ENCODE results near the gene TECR.
"Not testable (repeated sequence)": the region's sequence is repeated elsewhere in the genome, so short reads cannot be mapped to it uniquely, and the experiment has no call there.

Gene TECR

GRCh38 chr19:14589433-14589832 lies 60.0 kb downstream of the TECR start:
- peak; percentile 8 for DNase-seq (ENCODE audit: low read depth)

GRCh38 chr19:14595558-14595957 lies 66.2 kb downstream of the TECR start:
- DNase-seq (ENCODE audit: low read depth) = no peak

DNA sequence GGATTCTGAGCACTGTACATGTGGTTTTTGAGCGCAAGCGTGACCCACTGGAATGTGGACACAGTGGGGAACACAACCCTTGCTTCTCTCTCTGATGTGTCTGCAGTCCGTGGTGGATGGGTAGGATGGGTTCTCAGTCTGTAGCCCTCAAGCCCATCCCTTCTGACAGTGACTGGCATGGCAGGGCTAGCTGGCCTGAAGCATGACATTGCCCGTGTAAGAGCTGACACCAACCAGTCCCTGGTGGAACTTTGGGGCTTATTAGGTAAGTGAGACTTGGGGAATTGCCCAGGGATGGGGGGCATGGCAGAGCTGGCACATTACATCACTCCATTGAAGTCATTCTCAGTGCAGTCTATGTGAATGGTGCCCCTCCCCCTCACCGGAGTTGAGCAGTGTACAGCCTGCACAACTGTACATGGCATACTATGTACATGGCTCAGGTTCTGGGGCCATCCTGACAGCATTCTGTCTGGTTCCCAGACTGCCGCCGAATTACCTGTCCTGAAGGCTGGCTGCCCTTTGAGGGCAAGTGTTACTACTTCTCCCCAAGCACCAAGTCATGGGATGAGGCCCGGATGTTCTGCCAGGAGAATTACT lies 70.3 kb downstream of the TECR start:
- no peak for DNase-seq (ENCODE audit: low read depth)

- no peak for DNase-seq (ENCODE audit: low read depth)
Measured at GRCh38 chr19:14603990-14604387, 74.6 kb downstream of the TECR start.

GRCh38 chr19:14606627-14607026 lies 77.2 kb downstream of the TECR start:
- no peak for DNase-seq (ENCODE audit: low read depth)

DNA sequence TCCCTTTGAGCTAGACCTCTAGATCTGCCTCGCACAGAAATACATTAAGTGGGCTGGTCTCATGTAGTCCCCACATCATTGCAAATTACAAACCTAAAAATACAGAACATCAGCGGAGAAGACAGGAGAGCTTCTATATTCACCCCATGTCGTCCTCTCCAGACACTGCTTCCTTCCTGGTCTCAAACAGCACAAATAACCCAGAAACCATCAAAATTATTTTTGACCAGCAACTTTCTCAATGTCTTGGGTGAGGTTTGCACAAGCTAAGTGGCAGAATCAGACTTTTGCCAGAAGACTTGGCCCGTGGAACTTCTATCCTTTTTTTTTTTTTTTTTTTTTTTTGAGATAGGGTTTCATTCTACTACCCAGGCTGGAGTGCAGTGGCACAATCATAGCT lies 81.7 kb downstream of the TECR start:
- DNase-seq (ENCODE audit: low read depth) = no peak

GRCh38 chr19:14612242-14612641 lies 82.8 kb downstream of the TECR start:
- not testable (repeated sequence) for DNase-seq (ENCODE audit: low read depth)

- no peak for DNase-seq (ENCODE audit: low read depth)
Measured at GRCh38 chr19:14612657-14613056, 83.3 kb downstream of the TECR start.

- DNase-seq (ENCODE audit: low read depth) = not testable (repeated sequence)
Measured at GRCh38 chr19:14613399-14614098, 84.2 kb downstream of the TECR start.

GRCh38 chr19:14614099-14614412 lies 84.7 kb downstream of the TECR start:
- no peak for DNase-seq (ENCODE audit: low read depth)

All from HS-5 (cell line).